NCI-H1436 (cell line): ENCODE measurements around the gene ZNF324B.
"Not testable (repeated sequence)": the region's sequence is repeated elsewhere in the genome, so short reads cannot be mapped to it uniquely, and the experiment has no call there.

Source experiments
- DNase-seq: peaks from one replicate; lab custom pipeline; 2025; lab: John Stamatoyannopoulos, UW

The ZNF324B gene

DNA sequence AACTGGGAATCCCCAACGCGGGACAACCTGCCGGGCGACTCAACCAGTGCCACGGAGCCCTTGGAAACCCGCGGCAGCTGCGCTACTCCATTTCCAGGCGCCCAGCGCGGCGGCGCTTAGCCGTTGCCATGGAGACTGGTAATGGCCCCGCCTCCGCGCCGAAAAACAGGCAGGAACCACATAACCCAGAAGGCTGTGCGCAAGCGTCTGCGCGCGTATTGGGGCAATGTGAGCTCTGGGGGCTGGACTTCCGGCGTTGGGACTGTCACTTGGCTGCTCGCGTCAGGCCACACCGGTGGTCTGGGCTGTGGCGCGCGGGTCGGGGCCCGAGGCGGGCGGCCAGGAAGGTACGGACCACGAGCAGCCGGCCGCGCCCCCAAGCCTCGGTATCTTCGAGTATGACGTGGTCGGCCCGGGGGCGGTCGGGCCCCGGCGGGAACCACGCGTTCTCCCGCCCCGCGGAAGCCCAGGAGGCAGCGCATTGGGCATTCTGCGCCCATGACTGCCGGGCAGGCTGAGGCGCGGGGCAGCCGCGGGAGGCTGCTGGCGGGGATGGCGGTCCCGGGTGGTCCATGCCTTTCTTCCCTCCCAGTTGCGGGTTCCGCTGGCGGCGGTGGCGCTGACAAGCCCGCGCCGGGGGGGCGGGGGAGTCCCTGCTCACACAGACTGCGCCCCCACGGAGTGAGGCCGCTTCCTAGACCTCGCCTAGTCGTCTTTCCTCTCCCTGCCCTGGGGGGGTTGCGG, at the start of gene ZNF324B:
Gene ZNF324B, plus strand, starts transcription at position 265 of the 744 bp plus-strand sequence. CDS start 2,080 bp downstream, outside the sequence.
- peak; percentile 99 for DNase-seq

DNA sequence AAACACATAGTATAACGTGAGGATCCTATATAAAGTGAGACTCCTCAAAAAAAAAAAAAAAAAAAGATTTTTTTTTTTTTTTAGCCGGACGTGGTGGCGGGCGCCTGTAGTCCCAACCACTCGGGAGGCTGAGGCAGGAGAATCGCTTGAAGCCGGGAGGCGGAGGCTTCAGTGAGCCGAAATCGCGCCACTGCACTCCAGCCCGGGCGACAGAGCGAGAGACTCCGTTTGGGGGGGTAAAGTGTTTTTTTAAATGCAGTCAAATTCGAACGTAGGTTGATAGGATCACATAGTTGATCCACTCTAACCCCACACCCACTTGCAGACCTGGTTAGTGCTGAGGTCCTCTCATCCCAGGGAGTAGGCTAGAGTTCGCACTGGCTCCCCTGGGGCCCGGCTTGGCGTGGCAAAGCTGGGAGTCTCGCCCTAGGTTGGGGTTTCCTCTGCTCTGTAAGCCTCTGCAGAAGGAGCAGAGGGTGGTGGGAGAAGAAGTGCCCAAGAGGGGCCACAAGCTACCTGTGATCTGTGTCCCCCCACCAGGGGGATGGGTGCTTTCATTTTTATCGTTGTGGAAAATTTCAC, 49.5 kb upstream of the ZNF324B start:
- no peak for DNase-seq

DNA sequence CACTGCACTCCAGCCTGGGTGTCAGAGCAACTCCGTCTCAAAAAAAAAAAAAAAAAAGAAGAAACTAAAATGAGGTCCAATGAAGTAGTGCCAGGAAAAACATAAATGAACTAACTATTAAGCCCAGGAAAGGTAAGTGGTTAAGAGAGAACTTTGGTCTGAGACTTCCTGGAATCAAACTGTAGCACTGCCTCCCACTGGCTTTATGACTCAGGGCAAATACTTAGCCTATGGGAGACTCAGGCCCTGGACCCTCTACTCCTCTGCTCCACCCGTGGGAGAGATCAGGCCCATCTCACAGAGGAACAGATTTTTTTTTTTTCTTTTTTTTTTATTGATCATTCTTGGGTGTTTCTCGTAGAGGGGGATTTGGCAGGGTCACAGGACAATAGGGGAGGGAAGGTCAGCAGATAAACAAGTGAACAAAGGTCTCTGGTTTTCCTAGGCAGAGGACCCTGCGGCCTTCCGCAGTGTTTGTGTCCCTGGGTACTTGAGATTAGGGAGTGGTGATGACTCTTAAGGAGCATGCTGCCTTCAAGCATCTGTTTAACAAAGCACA, 47.4 kb upstream of the ZNF324B start:
- DNase-seq = not testable (repeated sequence)

DNA sequence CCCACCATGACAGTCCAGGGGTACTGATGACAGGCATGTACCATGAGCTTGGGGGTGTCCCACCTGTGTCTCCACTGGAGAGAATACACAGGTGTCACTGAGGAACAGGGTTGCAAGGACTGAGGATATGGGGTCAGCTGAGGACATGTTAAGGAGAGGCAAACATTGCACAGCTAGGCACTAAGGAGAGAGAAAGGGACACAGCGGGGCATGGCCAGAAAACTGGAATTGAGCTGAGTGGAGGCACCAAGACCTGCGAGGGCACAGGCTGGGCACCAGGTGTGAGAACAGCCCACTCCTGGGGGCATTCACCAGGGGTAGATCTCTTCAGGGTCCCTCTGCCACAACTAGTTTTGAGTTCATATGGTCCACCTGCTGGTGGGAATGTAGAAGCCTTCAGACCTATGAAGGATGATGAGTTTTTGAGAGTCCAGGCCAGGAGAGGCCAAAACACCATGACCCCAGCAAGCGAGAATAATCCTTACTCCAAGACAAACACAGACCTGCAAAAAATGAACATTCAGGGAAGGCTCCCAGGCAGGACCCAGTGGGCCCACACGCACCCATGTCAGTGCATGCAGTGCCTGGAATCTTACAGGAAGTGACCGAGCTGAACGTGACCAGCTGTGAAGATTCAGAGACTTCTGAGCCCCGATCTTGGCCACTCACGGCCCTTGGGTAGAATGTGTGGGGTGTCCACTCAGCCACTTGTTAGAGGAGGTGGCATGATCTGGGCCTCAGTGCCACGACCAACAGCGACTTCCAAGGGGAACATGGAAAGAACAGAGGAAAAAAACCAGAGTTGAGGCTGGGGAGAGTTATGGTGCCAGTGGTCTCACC, 44.4 kb upstream of the ZNF324B start:
- no peak for DNase-seq

DNA sequence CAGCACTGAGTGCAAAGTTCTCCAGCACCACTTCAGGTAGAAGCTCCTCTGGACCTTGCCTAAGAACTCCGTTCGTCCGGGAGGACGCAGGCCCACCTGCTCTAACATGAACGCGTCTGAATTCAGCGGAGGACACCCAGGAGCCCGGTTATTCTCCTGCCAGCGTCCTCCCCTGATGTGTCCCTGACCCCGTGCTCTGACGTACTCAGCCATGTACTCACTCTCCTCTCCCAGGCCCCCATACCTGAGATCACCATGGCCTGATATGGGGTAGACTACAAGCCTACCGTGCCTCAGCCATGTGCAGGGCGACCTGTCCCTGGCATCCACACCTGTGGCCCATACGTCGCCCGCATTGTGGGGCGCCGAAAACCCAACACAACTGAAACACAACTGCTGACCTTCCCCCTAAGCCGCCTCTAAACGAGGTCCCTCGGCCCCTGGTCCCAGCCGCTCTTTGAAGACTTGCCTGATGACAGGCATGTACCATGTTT, 43.7 kb upstream of the ZNF324B start:
- no peak for DNase-seq

DNA sequence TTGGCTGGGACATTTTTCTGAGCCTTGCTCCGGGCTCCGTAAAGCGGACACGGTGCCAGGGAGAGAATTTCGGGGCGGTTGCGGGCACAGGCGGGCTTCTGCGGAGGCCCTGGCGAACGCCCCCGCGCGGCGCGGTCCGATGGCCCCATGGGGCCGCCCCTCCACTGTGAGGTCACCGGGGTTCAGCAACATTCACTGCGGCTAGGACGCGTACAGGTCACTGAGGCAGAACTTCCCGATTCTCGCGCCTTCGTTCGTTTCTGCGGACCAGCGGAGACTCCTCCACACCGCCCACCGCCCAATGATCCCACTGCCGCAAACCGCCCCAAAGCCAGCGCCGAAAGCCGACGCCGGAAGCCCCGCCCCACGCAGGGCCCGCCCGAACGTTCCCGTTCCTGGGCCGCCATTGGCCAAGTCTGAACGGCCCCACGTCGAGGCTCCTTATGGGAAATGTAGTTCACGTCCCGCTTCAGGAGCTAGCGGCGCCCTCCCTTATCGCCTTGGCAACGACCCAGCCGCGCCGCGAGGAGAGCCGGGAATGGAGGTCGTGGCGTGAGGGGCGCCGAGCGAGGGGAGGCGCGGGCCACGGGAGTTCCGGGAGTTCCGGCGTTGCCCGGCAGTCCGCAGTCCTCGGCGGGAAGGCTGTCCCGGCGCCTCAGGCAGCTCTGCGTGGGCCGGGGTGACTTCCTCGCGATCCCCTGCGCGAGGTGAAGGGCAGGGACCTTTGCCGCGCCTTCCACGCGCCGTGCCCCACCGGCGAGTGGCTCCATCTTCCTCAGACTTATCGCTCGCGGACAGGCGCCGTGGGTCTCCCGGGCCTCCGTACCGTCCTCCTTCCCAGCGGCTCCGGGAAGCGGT, 43.0 kb upstream of the ZNF324B start, which contains the start of gene ZNF584:
Gene ZNF584, plus strand, starts transcription at position 498 of the 858 bp plus-strand sequence. CDS start 499 bp downstream, outside the sequence.
- peak; percentile 99 for DNase-seq

DNA sequence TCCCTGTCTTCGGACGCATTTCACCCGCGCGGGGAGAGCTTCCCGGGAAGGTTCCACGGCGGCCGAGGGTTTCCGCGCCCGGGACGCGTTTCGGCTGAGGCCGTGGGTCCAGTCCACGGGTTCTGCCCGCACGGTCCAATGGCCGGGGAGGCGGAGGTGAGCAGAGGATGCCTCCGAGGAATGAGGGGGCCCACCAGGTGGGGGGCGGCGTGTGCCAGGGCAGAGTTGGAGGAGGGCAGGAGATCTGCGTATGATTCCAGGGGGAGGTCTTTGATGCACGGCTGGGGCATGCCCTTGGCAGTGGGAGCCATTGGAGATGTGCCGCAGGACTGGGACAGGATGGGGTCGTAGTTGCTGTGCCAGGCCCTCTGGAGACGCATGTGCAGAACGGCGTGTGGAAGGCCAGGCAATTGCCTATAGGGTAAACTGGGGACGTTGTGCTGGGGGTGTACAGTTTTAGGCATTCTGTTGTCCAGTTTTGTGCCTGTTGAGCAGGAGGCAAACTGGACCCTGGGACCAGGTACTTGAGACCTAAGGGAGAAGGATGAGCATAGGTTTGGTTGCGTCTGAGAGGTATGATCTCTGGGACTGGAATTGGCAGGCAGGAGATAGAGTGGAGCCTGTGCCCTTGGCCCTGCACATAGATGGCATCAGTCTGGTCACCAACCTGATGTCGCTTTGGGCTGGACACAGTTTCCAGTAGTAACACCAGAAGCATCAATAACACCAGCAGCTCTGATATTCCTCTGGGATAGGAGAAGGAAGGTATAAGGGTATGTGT, 42.2 kb upstream of the ZNF324B start:
- DNase-seq = peak; percentile 14

DNA sequence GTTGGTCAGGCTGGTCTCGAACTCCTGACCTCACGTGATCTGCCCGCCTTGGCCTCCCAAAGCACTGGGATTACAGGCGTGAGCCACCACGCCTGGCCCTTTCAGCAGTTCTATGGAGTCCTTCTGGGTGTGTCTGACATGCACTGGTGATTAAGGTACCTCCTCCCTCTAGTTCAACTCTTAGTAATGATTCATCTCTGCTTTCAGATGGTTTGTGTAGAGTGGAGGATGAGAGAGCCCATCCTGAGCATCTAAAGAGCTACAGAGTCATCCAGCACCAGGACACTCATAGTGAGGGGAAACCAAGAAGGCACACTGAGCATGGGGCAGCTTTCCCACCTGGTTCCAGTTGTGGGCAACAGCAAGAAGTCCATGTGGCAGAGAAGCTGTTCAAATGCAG, 34.8 kb upstream of the ZNF324B start:
- no peak for DNase-seq

DNA sequence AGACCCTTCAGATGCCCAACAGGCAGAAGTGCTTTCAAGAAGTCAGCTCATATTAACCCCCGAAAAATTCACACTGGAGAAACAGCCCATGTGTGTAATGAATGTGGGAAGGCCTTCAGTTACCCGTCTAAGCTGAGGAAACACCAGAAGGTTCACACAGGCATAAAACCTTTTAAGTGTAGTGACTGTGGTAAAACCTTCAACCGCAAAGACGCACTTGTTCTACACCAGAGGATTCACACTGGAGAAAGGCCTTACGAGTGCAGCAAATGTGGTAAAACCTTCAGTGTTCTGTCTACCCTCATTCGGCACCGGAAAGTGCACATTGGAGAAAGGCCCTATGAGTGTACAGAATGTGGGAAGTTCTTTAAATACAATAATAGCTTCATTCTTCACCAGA, 34.4 kb upstream of the ZNF324B start:
- DNase-seq = no peak

DNA sequence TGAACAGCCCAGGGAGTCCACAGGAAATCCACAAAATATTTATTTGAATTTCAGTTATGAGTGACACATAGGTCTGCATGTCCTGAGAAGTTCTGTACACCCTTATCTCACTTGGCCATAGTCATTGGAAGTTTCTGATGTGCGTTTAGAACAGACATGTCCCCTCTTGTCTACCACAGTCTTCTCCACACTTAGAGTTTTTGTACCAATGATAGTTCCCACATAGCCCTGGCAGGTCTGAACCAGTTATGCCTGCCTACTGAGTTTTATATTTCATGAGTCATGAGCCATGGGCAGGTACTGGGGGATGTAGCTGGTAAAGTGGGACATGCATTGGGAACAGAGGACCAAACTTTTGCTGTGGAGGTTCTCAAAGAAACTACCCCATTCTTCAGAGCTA, 22.8 kb upstream of the ZNF324B start:
- no peak for DNase-seq

DNA sequence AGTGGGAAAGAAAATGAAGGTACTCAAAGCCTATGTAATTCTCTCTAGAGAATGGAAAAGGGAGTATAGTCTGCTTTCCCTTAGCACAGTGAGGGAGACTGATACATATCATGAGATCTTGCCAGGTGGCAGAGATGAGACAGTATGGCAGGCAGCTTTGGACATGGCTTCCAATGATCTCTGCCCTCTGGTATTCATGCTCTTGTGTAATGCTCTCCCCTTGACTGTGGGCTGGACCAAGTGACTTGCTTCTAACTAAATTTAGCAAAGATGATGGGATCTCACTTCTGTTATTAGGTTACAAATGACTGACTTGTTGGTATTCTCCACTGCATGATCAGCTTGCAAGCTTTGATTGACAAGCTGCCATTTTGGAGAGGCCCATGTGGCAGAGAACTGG, 21.7 kb upstream of the ZNF324B start:
- no peak for DNase-seq

DNA sequence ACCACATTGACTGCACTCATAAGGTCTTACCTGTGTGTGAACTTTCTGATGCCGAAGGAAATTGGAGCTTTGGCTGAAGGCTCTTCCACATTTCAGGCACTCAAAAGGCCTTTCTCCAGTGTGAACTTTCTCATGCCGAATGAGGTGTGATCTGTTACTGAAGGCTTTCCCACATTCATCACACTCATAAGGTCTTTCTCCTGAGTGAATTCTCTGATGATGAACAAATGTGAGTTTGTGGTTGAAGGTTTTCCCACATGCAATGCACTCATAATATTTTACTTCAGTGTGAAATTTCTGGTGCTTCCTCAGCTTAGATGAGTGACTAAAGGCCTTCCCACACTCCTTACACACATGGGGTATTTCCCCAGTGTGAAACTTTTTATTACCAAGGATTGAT, 17.2 kb upstream of the ZNF324B start:
- no peak for DNase-seq

DNA sequence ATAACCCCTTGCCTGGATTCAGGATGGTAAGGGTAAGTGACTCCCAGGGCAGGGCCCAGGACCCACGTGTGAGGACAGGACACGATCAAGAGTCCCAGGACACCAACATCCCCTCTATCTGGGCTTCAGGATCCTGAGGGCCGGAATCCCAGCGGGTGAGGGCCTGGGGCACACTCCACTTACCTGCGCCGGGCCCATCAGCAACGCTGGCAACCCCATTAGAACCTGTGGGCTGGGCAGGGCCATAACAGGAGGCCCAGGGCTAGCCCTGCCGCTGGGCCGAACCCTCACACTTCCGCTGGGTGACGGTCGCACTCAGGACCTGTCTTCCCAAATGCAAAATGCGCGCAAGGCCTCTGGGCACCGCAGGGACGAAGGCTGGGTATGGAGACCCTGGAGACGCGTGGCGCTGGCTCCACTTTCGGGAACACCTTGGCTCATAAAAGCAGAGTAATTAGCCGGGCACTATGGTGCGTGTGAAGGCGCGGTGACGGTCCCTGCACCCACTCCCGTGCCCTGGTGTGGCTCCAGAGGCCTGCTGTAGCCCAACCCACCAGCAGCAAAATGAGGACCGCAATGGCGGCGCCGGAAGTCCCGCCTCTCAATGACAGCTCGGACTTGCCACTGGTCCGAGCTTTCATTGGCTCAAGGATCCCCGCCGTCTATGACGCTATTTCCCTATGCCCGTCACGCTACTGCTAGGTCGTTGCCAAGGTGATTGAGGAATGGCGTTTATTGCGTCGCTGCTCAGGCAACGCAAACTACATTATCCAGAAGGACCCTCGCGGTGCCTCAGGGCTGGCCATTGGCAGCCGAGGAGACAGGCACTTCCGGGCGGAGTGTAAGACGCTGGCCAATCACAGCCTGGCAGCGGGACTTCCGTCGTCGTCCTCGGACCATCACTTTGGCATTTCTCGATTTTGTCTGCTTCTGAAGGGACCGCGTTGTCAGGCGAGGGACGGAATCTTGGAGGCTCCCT, 11.6 kb upstream of the ZNF324B start, which contains the start of gene ZNF132:
Gene ZNF132, minus strand, starts transcription at position 578 of the 979 bp plus-strand sequence. Its CDS starts 332 bp downstream, at position 246.
- peak; percentile 100 for DNase-seq

DNA sequence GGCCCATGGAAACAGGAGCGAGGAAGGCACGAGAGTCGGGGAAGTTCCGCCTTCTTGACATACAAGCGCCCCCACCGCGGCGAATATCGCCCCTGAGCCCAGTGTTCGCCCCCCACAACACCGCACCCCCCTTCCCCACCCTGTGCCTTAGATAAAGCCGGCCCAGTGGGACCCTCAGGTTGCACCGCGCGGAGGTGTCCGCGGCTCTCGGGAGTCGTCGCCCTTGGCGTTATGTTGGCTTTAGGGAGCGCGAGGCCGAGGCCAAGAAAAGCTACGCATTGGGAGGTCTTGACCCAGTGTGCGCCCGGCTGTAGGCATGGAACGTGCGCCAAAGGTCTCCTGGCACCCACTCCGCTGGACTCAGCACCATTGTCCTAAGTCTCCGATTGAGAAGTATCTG, 10.9 kb upstream of the ZNF324B start:
- DNase-seq = no peak

DNA sequence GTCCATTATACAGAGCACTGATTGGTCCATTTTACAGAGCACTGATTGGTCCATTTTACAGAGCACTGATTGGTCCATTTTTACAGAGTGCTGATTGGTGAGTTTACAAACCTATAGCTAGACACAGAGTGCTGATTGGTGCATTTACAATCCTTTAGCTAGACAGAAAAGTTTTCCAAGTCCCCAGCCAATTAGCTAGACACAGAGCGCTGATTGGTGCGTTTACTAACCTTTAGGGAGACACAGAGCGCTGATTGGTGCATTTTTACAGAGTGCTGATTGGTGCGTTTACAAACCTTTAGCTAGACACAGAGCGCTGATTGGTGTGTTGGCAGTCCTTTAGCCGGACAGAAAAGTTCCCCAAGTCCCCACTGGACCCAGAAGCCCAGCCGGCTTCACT, 8.4 kb upstream of the ZNF324B start:
- not testable (repeated sequence) for DNase-seq

DNA sequence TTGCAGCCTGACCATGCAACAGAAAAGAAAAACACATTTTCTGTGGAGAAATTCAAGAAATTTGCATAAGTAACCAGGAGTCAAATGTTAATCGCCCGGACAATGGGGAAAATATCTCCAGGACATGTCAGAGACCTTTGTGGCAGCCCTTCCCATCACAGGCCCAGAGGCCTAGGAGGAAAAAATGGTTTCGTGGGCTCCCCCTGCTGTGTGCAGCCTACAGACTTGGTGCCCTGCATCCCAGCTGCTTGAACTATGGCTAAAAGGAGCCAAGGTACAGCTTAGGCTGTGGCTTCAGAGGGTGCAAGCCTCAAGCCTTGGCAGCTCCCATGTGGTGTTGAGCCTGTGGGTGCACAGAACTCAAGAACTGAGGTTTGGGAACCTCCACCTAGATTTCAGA, 2.6 kb upstream of the ZNF324B start:
- DNase-seq = not testable (repeated sequence)

DNA sequence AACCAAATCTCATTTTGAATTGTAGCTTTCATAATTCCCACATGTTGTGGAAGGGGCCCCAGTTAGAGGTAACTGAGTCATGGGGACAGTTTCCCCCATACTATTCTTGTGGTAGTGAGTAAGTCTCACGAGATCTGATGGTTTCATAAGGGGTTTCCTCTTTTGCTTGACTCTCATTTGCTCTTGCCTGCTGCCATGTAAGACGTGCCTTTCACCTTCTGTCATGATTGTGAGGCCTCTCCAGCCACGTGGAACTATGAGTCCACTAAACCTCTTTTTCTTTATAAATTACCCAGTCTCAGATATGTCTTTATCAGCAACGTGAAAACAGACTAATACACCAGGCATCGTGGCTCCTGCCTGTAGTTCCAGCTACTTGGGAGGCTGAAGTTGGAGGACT, 1.4 kb upstream of the ZNF324B start:
- DNase-seq = not testable (repeated sequence)

DNA sequence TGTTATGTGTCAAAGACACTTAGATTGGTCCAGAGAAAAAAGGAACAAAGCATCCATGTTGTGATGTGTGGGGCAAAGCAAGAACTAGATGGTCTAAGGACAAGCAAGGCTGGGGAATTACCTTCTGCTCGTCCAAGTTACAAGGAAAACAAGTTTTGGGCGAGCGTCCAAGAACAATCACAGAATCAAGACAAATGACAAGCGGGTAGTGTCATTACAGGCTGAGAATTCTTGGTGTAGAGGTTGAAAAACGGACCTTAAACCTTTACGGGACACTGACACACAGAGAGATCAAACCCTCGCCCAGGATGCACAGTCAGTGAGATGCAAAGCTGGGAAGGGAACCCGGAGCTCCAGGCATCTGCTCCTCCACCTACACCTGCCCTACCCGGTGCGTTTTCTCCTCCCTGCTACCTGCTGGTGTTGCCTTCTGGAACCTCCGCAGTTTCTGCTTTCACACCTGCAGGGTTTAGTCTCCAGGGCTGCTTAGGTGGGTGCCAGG, 515 bp upstream of the ZNF324B start:
- DNase-seq = peak; percentile 64

DNA sequence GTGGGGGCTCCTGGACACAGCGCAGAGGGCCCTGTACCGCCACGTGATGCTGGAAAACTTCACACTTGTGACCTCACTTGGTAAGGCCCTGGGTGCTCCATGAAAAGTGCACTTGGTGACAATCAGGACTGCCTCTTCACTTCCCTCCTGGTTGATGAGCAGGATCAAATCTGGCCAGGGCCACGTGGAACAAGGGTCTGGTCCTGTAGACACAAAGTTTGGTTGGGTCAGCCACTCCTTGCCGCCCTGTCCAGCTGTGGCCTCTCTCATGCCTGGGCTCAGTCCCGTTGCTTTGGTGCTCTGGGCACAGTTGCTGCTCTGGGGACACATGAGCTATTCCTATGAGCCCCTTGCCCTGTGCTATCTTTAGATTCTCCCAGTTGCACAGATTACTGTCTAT, 2.3 kb downstream of the ZNF324B start:
- no peak for DNase-seq
